ENCODE measurements around the gene MITF.

Gene MITF

GRCh38 chr3:69828817-69829216, 89.6 kb downstream of the MITF start:
- no peak overlapping the region for H3K4me3 ChIP-seq (ENCODE audit: low read length)
- DNase-seq (ENCODE audit: low read depth) = no peak
- TF ChIP-seq CTCF (conservative IDR thresholded peaks at IDR 0.05; ENCODE audit: low read depth, low read length) = no peak

GRCh38 chr3:69830147-69830546, 90.9 kb downstream of the MITF start:
- no peak for TF ChIP-seq CTCF (conservative IDR thresholded peaks at IDR 0.05; ENCODE audit: low read depth, low read length)
- no peak for DNase-seq (ENCODE audit: low read depth)
- H3K4me3 ChIP-seq (ENCODE audit: low read length) = no peak overlapping the region

GRCh38 chr3:69831737-69832136, 92.5 kb downstream of the MITF start:
- no peak overlapping the region for H3K4me3 ChIP-seq (ENCODE audit: low read length)
- TF ChIP-seq CTCF (conservative IDR thresholded peaks at IDR 0.05; ENCODE audit: low read depth, low read length) = no peak
- no peak for DNase-seq (ENCODE audit: low read depth)

- no peak for TF ChIP-seq CTCF (conservative IDR thresholded peaks at IDR 0.05; ENCODE audit: low read depth, low read length)
- DNase-seq (ENCODE audit: low read depth) = no peak
- no peak overlapping the region for H3K4me3 ChIP-seq (ENCODE audit: low read length)
These were observed 94.3 kb downstream of the MITF start for GRCh38 chr3:69833591-69833990.

GRCh38 chr3:69838217-69838616, 99.0 kb downstream of the MITF start:
- TF ChIP-seq CTCF (conservative IDR thresholded peaks at IDR 0.05; ENCODE audit: low read depth, low read length) = no peak
- peak; percentile 77 for DNase-seq (ENCODE audit: low read depth)
- H3K4me3 ChIP-seq (ENCODE audit: low read length) = no peak overlapping the region

GRCh38 chr3:69838696-69839515, 99.6 kb downstream of the MITF start:
- TF ChIP-seq CTCF (conservative IDR thresholded peaks at IDR 0.05; ENCODE audit: low read depth, low read length) = no peak
- H3K4me3 ChIP-seq (ENCODE audit: low read length) = no peak overlapping the region
- DNase-seq (ENCODE audit: low read depth) = no peak

- H3K4me3 ChIP-seq (ENCODE audit: low read length) = no peak overlapping the region
- no peak for DNase-seq (ENCODE audit: low read depth)
- no peak for TF ChIP-seq CTCF (conservative IDR thresholded peaks at IDR 0.05; ENCODE audit: low read depth, low read length)
These were observed 103.1 kb downstream of the MITF start for GRCh38 chr3:69842351-69842750.

All from retinal pigment epithelial cell (primary cell).